HepG2 (cell line): ENCODE measurements around the gene ORC2. TPM values are rescaled to one million over a fixed set of nuclear protein-coding genes. Genes with fewer than 3 reads are reported as not detected.

Experiments
- AHDC1 ChIP-seq: sonication (generic); formaldehyde crosslinking; IDR thresholded peaks from 2 replicates; pipeline ENCODE4 v1.5.1; 2020; ENCODE audit warnings: mild to moderate bottlenecking, missing genetic modification reagents, borderline replicate concordance
- CREM ChIP-seq, 2 experiments: sonication (generic) in 1 of 2; formaldehyde crosslinking in 1 of 2; IDR thresholded peaks; 2 replicates each; pipeline versions ENCODE4 v1.4.0 to v1.6.1; 2016 to 2020; ENCODE audit warnings: antibody characterized with exemption in 1 of 2, mild to moderate bottlenecking in 1 of 2, missing genetic modification reagents in 1 of 2
- GTF2F1 ChIP-seq: fragments of 150-350 bp; IDR thresholded peaks from 2 replicates; pipeline ENCODE4 v1.6.1; 2014; ENCODE audit warnings: low read length
- HNRNPL ChIP-seq: fragments of 200-400 bp; formaldehyde crosslinking; IDR thresholded peaks from 2 replicates; pipeline ENCODE4 v1.6.1; 2017; ENCODE audit warnings: mild to moderate bottlenecking, low read depth, low read length
- IRF2 ChIP-seq: IDR thresholded peaks from 2 replicates; pipeline ENCODE4 v1.6.1; 2018; ENCODE audit warnings: missing genetic modification reagents, missing compliant biosample characterization
- MIER3 ChIP-seq: IDR thresholded peaks from 2 replicates; pipeline ENCODE4 v1.6.1; 2016; ENCODE audit warnings: missing compliant biosample characterization, borderline replicate concordance
- NR3C1 ChIP-seq: sonication (generic); formaldehyde crosslinking; IDR thresholded peaks from 2 replicates; pipeline ENCODE4 v1.4.0; 2020; ENCODE audit warnings: missing genetic modification reagents
- PITX1 ChIP-seq: sonication (generic); formaldehyde crosslinking; IDR thresholded peaks from 2 replicates; pipeline ENCODE4 v1.5.1; 2020; ENCODE audit warnings: mild to moderate bottlenecking, missing genetic modification reagents
- POLR2AphosphoS2 ChIP-seq: IDR thresholded peaks from 2 replicates; pipeline ENCODE4 v1.6.1; 2011; ENCODE audit warnings: low read depth, low read length, improper control_type of control experiment
- SMARCC2 ChIP-seq: fragments of 450-650 bp; IDR thresholded peaks from 2 replicates; pipeline ENCODE4 v1.6.1; 2017; ENCODE audit warnings: antibody characterized with exemption, mild to moderate bottlenecking
- SYNCRIP ChIP-seq: fragments of 200-400 bp; formaldehyde crosslinking; IDR thresholded peaks from 2 replicates; pipeline ENCODE4 v1.6.1; 2018; ENCODE audit warnings: mild to moderate bottlenecking, low read depth, low read length; ENCODE audit not compliant: insufficient read depth
- TBL1XR1 ChIP-seq: fragments of 150-350 bp; IDR thresholded peaks from 2 replicates; pipeline ENCODE4 v1.6.1; 2014; ENCODE audit warnings: borderline replicate concordance, low read length; ENCODE audit not compliant: partially characterized antibody
- ZFP36L1 ChIP-seq: sonication (generic); formaldehyde crosslinking; IDR thresholded peaks from 2 replicates; pipeline ENCODE4 v1.8.0; 2022; ENCODE audit warnings: mild to moderate bottlenecking, missing genetic modification reagents, moderate library complexity
- ZNF251 ChIP-seq: sonication (generic); formaldehyde crosslinking; IDR thresholded peaks from 2 replicates; pipeline ENCODE4 v1.9.0; 2021; ENCODE audit warnings: mild to moderate bottlenecking, missing genetic modification reagents
- ZNF512 ChIP-seq: sonication (generic); formaldehyde crosslinking; IDR thresholded peaks from 2 replicates; pipeline ENCODE4 v1.4.0; 2020; ENCODE audit warnings: mild to moderate bottlenecking, missing genetic modification reagents
- polyA plus RNA-seq, 8 experiments: library from polyadenylated mRNA; depleted of rRNA in 3 of 8; stranded (reverse) in 7 of 8; unstranded in 1 of 8; fragments of >200 nt; fragmentation: Illumina TruSeq in 4 of 8; extraction: Trizol in 4 of 8; gene quantifications; 2 replicates each; pipeline versions ENCODE4 v1.2.1 to v1.2.3, GENCODE V29; 2011 to 2016; ENCODE audit warnings: low read depth in 4 of 8, missing spikeins in 1 of 8, mixed read lengths in 1 of 8; ENCODE audit not compliant: insufficient read depth in 1 of 8
- total RNA-seq, 5 experiments: library from RNA; depleted of rRNA; stranded (reverse); fragments of >200 nt; fragmentation: Illumina TruSeq; extraction: Trizol; gene quantifications; 2 replicates each; pipeline ENCODE4 v1.2.3, GENCODE V29; 2016; ENCODE audit warnings: low read depth in 1 of 5
- TF ChIP-seq, protein P1 (sequence below): sonication (generic); formaldehyde crosslinking; IDR thresholded peaks from 2 replicates; pipeline ENCODE4 v1.9.0; 2021; ENCODE audit warnings: mild to moderate bottlenecking, missing genetic modification reagents

The ORC2 gene
- total and polyA plus RNA-seq, 2 of the 13 experiments (the other 11 are each of a cell fraction or from before 2014, with no cell fraction given): 19.3 to 73.5 TPM

GRCh38 chr2:201008296-201008829 lies 44.9 kb upstream of the ORC2 start (continued):
- TF ChIP-seq, protein P1, sequence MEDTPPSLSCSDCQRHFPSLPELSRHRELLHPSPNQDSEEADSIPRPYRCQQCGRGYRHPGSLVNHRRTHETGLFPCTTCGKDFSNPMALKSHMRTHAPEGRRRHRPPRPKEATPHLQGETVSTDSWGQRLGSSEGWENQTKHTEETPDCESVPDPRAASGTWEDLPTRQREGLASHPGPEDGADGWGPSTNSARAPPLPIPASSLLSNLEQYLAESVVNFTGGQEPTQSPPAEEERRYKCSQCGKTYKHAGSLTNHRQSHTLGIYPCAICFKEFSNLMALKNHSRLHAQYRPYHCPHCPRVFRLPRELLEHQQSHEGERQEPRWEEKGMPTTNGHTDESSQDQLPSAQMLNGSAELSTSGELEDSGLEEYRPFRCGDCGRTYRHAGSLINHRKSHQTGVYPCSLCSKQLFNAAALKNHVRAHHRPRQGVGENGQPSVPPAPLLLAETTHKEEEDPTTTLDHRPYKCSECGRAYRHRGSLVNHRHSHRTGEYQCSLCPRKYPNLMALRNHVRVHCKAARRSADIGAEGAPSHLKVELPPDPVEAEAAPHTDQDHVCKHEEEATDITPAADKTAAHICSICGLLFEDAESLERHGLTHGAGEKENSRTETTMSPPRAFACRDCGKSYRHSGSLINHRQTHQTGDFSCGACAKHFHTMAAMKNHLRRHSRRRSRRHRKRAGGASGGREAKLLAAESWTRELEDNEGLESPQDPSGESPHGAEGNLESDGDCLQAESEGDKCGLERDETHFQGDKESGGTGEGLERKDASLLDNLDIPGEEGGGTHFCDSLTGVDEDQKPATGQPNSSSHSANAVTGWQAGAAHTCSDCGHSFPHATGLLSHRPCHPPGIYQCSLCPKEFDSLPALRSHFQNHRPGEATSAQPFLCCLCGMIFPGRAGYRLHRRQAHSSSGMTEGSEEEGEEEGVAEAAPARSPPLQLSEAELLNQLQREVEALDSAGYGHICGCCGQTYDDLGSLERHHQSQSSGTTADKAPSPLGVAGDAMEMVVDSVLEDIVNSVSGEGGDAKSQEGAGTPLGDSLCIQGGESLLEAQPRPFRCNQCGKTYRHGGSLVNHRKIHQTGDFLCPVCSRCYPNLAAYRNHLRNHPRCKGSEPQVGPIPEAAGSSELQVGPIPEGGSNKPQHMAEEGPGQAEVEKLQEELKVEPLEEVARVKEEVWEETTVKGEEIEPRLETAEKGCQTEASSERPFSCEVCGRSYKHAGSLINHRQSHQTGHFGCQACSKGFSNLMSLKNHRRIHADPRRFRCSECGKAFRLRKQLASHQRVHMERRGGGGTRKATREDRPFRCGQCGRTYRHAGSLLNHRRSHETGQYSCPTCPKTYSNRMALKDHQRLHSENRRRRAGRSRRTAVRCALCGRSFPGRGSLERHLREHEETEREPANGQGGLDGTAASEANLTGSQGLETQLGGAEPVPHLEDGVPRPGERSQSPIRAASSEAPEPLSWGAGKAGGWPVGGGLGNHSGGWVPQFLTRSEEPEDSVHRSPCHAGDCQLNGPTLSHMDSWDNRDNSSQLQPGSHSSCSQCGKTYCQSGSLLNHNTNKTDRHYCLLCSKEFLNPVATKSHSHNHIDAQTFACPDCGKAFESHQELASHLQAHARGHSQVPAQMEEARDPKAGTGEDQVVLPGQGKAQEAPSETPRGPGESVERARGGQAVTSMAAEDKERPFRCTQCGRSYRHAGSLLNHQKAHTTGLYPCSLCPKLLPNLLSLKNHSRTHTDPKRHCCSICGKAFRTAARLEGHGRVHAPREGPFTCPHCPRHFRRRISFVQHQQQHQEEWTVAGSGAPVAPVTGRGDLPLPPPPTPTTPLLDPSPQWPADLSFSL (CRISPR knock-in tag): no peak
- TF ChIP-seq ZFP36L1 (CRISPR knock-in tag) (0 out of 2 replicates have a peak, but pooled peaks have one; percentile 26), IRF2 (CRISPR knock-in tag) (peak; percentile 80; the same call in 1 of the 2 replicates), SMARCC2 (no peak), SYNCRIP (no peak), MIER3 (CRISPR knock-in tag) (peak; percentile 53; the same call in 1 of the 2 replicates), ZNF512 (CRISPR knock-in tag) (no peak), CREM (IDR thresholded peaks at IDR 0.05) (peak; percentile 77), CREM (CRISPR knock-in tag; IDR thresholded peaks at IDR 0.05) (no peak), ZNF251 (CRISPR knock-in tag) (no peak), TBL1XR1 (no peak), GTF2F1 (no peak), NR3C1 (no peak), HNRNPL (no peak), POLR2AphosphoS2 (no peak), PITX1 (CRISPR knock-in tag) (peak; percentile 92), AHDC1 (CRISPR knock-in tag) (peak; percentile 63; the same call in 1 of the 2 replicates)
